GM18951 (cell line): ENCODE measurements around the gene MANF.

Source experiments
- POLR2A ChIP-seq: IDR thresholded peaks from 4 replicates; pipeline ENCODE4 v1.6.1; 2011; ENCODE audit warnings: mild to moderate bottlenecking; ENCODE audit not compliant: insufficient read length, insufficient read depth; ENCODE audit errors: extremely low read depth
- in situ Hi-C: fragments of 300-500 bp; cut with MboI; formaldehyde crosslinking; loops from one replicate; pipeline ENCODE4 v1.12.0; 2022; ENCODE audit warnings: low sequenced_read_pairs, mixed read lengths, inconsistent platforms; ENCODE audit not compliant: unreplicated experiment

MANF gene

GRCh38 chr3:51396401-51396800 is 11.3 kb downstream of the MANF start:
- TF ChIP-seq POLR2A = no peak
- in situ Hi-C loops = loop anchor here (25.0 kb wide), 1 partner anchor 784 kb away; the partner anchor contains the start of genes CISH and MAPKAPK3

GRCh38 chr3:51397392-51397791 is 12.3 kb downstream of the MANF start:
- in situ Hi-C loops = loop anchor here (25.0 kb wide), 1 partner anchor 785 kb away; the partner anchor contains the start of genes CISH and MAPKAPK3
- TF ChIP-seq POLR2A = no peak

GRCh38 chr3:51398595-51399310 is 13.7 kb downstream of the MANF start:
- in situ Hi-C loops = loop anchor here (25.0 kb wide), 1 partner anchor 786 kb away; the partner anchor contains the start of genes CISH and MAPKAPK3
- TF ChIP-seq POLR2A = no peak

GRCh38 chr3:51400166-51400565 is 15.1 kb downstream of the MANF start:
- no peak for TF ChIP-seq POLR2A

GRCh38 chr3:51401735-51402134 is 16.6 kb downstream of the MANF start:
- TF ChIP-seq POLR2A = no peak
- in situ Hi-C loops = no loop called here

More at GRCh38 chr3:51400166-51400565, 15.1 kb downstream of the MANF start:
- in situ Hi-C loops = no loop called here

GRCh38 chr3:51403675-51404074 is 18.6 kb downstream of the MANF start:
- in situ Hi-C loops = no loop called here
- TF ChIP-seq POLR2A = no peak

GRCh38 chr3:51408021-51408420 is 22.9 kb downstream of the MANF start:
- in situ Hi-C loops = no loop called here
- TF ChIP-seq POLR2A = no peak

- TF ChIP-seq POLR2A = no peak
- in situ Hi-C loops = no loop called here
These were observed 23.7 kb downstream of the MANF start for GRCh38 chr3:51408813-51409212.

- TF ChIP-seq POLR2A = no peak
- in situ Hi-C loops = no loop called here
These were observed 37.1 kb downstream of the MANF start for GRCh38 chr3:51422211-51422610.

- TF ChIP-seq POLR2A = no peak
- in situ Hi-C loops = no loop called here
These were observed 41.8 kb downstream of the MANF start for GRCh38 chr3:51426921-51427320.

- in situ Hi-C loops = no loop called here
- no peak for TF ChIP-seq POLR2A
These were observed 44.0 kb downstream of the MANF start for GRCh38 chr3:51429138-51429537.

- TF ChIP-seq POLR2A = no peak
- in situ Hi-C loops = no loop called here
These were observed 49.0 kb downstream of the MANF start for GRCh38 chr3:51434110-51434509.

GRCh38 chr3:51434746-51435327 is 49.7 kb downstream of the MANF start:
- no peak for TF ChIP-seq POLR2A
- in situ Hi-C loops = no loop called here

- in situ Hi-C loops = no loop called here
- TF ChIP-seq POLR2A = no peak
These were observed 52.0 kb downstream of the MANF start for GRCh38 chr3:51436998-51437639.
